GM20000 (cell line): Measurements from ENCODE around the gene GATA2.

Source experiments
- DNase-seq: peaks from one replicate; pipeline ENCODE4 v3.0.0; 2012; ENCODE audit warnings: low spot score
- CTCF ChIP-seq: IDR thresholded peaks from 2 replicates; pipeline ENCODE4 v1.5.1; 2012; ENCODE audit warnings: mild to moderate bottlenecking, control low read depth; ENCODE audit errors: extremely low read depth, missing control alignments

The GATA2 gene

GRCh38 chr3:128505771-128506170, 12.8 kb upstream of the GATA2 start:
- no peak for DNase-seq
- no peak for TF ChIP-seq CTCF

- DNase-seq: no peak
- no peak for TF ChIP-seq CTCF
Measured at GRCh38 chr3:128504963-128505730, 12.1 kb upstream of the GATA2 start.

GRCh38 chr3:128504533-128504915, 11.5 kb upstream of the GATA2 start:
- TF ChIP-seq CTCF: no peak
- no peak for DNase-seq

GRCh38 chr3:128503751-128504532, 10.9 kb upstream of the GATA2 start:
- DNase-seq: no peak
- TF ChIP-seq CTCF: no peak

GRCh38 chr3:128503164-128503651, 10.2 kb upstream of the GATA2 start:
- DNase-seq: no peak
- TF ChIP-seq CTCF: no peak

GRCh38 chr3:128502712-128503111, 9.7 kb upstream of the GATA2 start:
- no peak for DNase-seq
- TF ChIP-seq CTCF: no peak

- TF ChIP-seq CTCF: no peak
- DNase-seq: no peak
Measured at GRCh38 chr3:128501431-128501830, 8.4 kb upstream of the GATA2 start.
